Stromal cell of bone marrow (primary cell): ENCODE measurements around the gene EPN1.
"Not testable (repeated sequence)": the region's sequence is repeated elsewhere in the genome, so short reads cannot be mapped to it uniquely, and the experiment has no call there.

Experiments used
- DNase-seq: peaks from one replicate; pipeline ENCODE4 v3.0.0-alpha.2; 2012; ENCODE audit warnings: low read depth

The EPN1 gene

GRCh38 chr19:55693336-55693974 is 18.4 kb downstream of the EPN1 start:
- no peak for DNase-seq

- DNase-seq: no peak
These were observed 19.2 kb downstream of the EPN1 start for GRCh38 chr19:55694241-55694655.

- no peak for DNase-seq
These were observed 19.8 kb downstream of the EPN1 start for GRCh38 chr19:55694656-55695491.

GRCh38 chr19:55695511-55696290 is 20.7 kb downstream of the EPN1 start:
- no peak for DNase-seq

GRCh38 chr19:55696301-55697068 is 21.5 kb downstream of the EPN1 start:
- DNase-seq: no peak

GRCh38 chr19:55697069-55697440 is 22.0 kb downstream of the EPN1 start:
- no peak for DNase-seq

- no peak for DNase-seq
These were observed 22.7 kb downstream of the EPN1 start for GRCh38 chr19:55697698-55698097.

GRCh38 chr19:55698256-55698655 is 23.2 kb downstream of the EPN1 start:
- no peak for DNase-seq

- no peak for DNase-seq
These were observed 24.2 kb downstream of the EPN1 start for GRCh38 chr19:55699221-55699620.

- no peak for DNase-seq
These were observed 25.8 kb downstream of the EPN1 start for GRCh38 chr19:55700813-55701212.

GRCh38 chr19:55702131-55702627 is 27.2 kb downstream of the EPN1 start:
- DNase-seq: no peak

GRCh38 chr19:55703790-55704215 is 28.8 kb downstream of the EPN1 start:
- DNase-seq: no peak

GRCh38 chr19:55704494-55705245 is 29.6 kb downstream of the EPN1 start:
- DNase-seq: no peak

- no peak for DNase-seq
These were observed 30.9 kb downstream of the EPN1 start for GRCh38 chr19:55705972-55706371.

GRCh38 chr19:55711719-55712118 is 36.7 kb downstream of the EPN1 start:
- DNase-seq: no peak

GRCh38 chr19:55712804-55713631 is 38.0 kb downstream of the EPN1 start:
- no peak for DNase-seq

GRCh38 chr19:55716531-55716930 is 41.5 kb downstream of the EPN1 start:
- DNase-seq: no peak

- DNase-seq: no peak
These were observed 42.2 kb downstream of the EPN1 start for GRCh38 chr19:55717251-55717650.

GRCh38 chr19:55717879-55718711 is 43.1 kb downstream of the EPN1 start:
- DNase-seq: not testable (repeated sequence)
